Measurements from ENCODE around the gene TUBG1. TPM values are rescaled to one million over a fixed set of nuclear protein-coding genes. Genes with fewer than 3 reads are reported as not detected.

Gene TUBG1
- total RNA-seq, 1 donor from 2014 or later = 96.1 TPM

GRCh38 chr17:42579794-42580551 lies 29.5 kb upstream of the TUBG1 start:
- no peak for TF ChIP-seq CTCF (conservative IDR thresholded peaks at IDR 0.05; ENCODE audit: low read depth, low read length)
- H3K4me3 ChIP-seq (ENCODE audit: low read depth, low read length) = no peak overlapping the region
- no peak for DNase-seq (ENCODE audit: low read depth)

DNA sequence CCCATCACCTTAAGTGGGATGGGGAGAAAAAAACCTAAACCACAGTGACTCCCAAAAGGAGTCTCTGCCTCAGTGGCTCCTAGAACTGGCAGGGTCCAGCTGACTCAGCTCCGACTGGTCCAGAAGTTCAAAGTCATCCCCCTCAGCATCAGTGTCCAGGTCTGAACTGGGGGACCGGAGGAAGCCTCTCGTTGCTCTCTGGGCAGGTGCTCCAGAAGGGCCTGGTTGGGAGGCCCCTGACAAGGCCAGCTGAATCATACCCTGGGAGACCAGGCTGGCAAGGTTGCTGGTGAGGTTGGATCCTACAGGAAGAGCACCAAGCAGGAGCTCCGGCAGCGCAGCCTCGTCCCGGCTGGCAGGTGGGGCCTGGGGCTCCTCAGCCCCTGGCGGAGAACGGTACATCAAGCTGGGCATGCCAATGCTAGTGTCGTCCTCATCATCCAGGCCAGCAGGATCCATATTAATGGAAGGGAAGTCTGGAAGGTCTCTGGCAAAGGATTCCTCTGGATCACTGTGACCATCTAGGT lies 27.7 kb upstream of the TUBG1 start:
- TF ChIP-seq CTCF (conservative IDR thresholded peaks at IDR 0.05; ENCODE audit: low read depth, low read length) = no peak
- DNase-seq (ENCODE audit: low read depth) = no peak
- no peak overlapping the region for H3K4me3 ChIP-seq (ENCODE audit: low read depth, low read length)

- no peak for DNase-seq (ENCODE audit: low read depth)
- H3K4me3 ChIP-seq (ENCODE audit: low read depth, low read length) = no peak overlapping the region
- no peak for TF ChIP-seq CTCF (conservative IDR thresholded peaks at IDR 0.05; ENCODE audit: low read depth, low read length)
Observed at GRCh38 chr17:42584880-42585279, 24.6 kb upstream of the TUBG1 start.

DNA sequence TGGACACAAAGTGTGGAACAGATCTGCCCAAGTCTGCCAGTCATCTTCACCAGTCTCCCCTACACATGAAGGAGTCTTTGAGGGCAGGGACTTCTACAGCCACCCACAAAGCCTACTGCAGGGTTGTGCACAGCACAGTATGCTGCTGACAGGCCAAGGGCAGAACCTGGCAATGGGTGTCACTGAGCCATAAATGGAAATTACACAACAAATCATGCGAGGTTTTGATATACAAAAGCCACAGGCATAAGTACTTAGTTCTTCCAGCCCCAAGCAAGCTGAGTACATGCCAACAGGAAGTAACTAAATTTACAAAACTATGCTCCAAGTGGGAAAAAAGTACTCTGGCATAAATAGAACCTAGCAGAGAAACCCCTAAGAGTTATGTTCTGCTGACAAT lies 24.1 kb upstream of the TUBG1 start:
- no peak for DNase-seq (ENCODE audit: low read depth)
- no peak for TF ChIP-seq CTCF (conservative IDR thresholded peaks at IDR 0.05; ENCODE audit: low read depth, low read length)
- H3K4me3 ChIP-seq (ENCODE audit: low read depth, low read length) = no peak overlapping the region

DNA sequence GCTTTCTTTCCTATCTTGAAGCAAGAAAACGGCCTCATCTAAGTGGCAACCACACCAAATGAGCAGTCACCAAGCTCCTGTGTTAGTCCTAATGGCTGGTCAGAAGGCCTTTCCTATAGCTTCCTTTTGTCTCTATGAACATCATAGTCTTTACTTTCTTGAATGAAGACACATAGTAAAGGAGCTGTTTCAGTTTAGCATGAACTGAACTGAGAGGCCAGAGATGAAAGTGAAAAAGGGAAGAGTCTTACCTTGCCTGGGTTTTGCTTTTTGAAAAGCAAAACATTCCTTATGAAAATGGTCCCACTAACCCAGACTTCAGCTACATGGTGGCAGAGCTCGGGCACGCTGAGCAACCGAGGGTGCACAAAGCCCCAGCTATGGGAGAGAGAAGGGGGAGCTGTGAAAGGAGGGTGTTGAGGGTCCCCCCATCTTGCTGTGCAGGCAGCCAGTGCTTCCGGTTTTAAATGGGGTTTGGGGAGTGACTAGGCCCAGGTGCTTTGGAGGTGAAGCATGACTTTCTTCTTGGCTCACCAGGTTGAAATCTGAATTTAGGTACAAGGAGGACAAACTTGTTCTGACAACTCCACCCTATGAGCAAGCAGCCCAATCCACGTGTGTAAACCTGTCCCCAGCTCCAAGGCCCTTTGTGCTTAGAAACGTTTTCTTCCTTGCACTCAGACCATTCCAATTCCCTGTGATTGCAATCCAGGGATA lies 22.8 kb upstream of the TUBG1 start:
- no peak for TF ChIP-seq CTCF (conservative IDR thresholded peaks at IDR 0.05; ENCODE audit: low read depth, low read length)
- H3K4me3 ChIP-seq (ENCODE audit: low read depth, low read length) = no peak overlapping the region
- no peak for DNase-seq (ENCODE audit: low read depth)

DNA sequence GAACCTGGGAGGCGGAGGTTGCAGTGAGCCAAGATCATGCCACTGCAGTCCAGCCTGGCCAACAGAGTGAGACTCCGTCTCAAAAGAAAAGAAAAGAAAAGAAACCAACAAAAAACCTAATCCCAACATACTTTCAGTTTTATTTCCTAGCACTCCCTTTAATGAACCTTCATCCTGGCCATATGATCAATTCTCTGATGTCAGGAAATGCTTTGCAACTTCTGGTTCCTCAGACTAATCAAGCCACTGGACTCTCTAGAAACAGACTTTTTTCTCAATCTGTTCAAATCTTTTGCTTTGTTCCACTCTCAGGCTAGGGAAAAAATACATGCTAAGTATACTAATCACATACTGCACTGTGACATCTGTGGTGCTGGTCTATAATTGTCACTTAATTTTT lies 18.6 kb upstream of the TUBG1 start:
- TF ChIP-seq CTCF (conservative IDR thresholded peaks at IDR 0.05; ENCODE audit: low read depth, low read length) = no peak
- no peak for DNase-seq (ENCODE audit: low read depth)
- no peak overlapping the region for H3K4me3 ChIP-seq (ENCODE audit: low read depth, low read length)

All from epithelial cell of proximal tubule (primary cell).